RWPE2 (cell line): ENCODE measurements around the gene ALK.

ENCODE experiments used
- ATAC-seq: fragments of 200-7000 bp; cut with Tn5 transposase; 3 replicates; pipeline ENCODE4 v1.9.1; 2021; ENCODE audit warnings: low read depth
- DNase-seq: peaks from one replicate; pipeline ENCODE4 v3.0.0-alpha.2; 2020; ENCODE audit warnings: low spot score
- H3K27ac ChIP-seq: fragments of 450-650 bp; 2 replicates; pipeline ENCODE4 v1.5.1; 2017; ENCODE audit warnings: mild to moderate bottlenecking; ENCODE audit not compliant: poor library complexity, severe bottlenecking
- H3K27me3 ChIP-seq: fragments of 250-450 bp; sonication (Bioruptor Pico); 2 replicates; pipeline ENCODE4 v1.5.1; 2021; ENCODE audit warnings: mild to moderate bottlenecking, moderate library complexity; ENCODE audit not compliant: insufficient read depth, poor library complexity, severe bottlenecking
- H3K36me3 ChIP-seq: fragments of 250-450 bp; sonication (Bioruptor Pico); 2 replicates; pipeline ENCODE4 v1.5.1; 2020; ENCODE audit warnings: low read depth, mild to moderate bottlenecking, moderate library complexity
- H3K4me1 ChIP-seq: fragments of 250-450 bp; sonication (Bioruptor Pico); 2 replicates; pipeline ENCODE4 v1.5.1; 2021; ENCODE audit warnings: mild to moderate bottlenecking, moderate library complexity; ENCODE audit not compliant: insufficient read depth, poor library complexity, severe bottlenecking
- H3K4me3 ChIP-seq: fragments of 250-450 bp; sonication (Bioruptor Pico); 2 replicates; pipeline ENCODE4 v1.5.1; 2021; ENCODE audit warnings: mild to moderate bottlenecking, moderate library complexity; ENCODE audit not compliant: severe bottlenecking
- H3K9me3 ChIP-seq: fragments of 250-450 bp; sonication (Bioruptor Pico); 2 replicates; pipeline ENCODE4 v1.5.1; 2021; ENCODE audit warnings: mild to moderate bottlenecking, moderate library complexity; ENCODE audit not compliant: severe bottlenecking
- TF ChIP-seq, protein P1 (sequence below): fragments of 450-650 bp; IDR thresholded peaks from one replicate; pipeline ENCODE4 v1.5.1; 2017; ENCODE audit warnings: mild to moderate bottlenecking, moderate library complexity; ENCODE audit not compliant: poor library complexity, severe bottlenecking

The ALK gene

DNA sequence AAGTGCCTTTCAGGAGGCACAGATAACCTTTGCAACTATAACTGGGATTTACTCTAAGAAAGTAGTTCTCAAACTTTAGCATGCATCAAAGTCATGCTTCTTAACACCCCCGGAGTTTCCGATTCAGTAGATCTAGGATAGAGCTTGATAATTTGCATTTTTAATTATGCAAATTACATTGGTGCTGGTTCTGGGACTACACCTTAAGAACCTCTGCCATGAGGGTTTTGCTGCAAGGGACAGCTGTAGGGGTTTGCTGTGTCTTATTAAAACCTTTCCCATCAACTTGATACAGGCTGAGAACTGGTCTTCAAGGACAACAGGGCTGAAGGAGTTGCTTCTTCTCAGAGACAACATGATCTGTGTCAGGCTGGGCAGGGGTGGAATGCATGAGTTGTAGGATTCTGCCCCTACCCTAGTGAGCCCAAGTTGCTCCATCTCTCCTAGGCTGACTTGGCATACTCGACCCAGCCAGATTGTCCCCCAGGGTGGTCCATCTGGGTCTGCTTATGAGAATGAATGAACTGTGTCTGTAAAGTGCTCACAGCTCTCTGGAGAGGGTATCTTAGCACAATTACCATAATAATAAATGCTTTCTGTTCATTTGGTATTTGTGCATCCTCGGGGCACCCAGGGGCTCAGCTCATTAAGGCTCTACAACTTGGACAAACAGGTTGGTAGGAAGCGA is 573.5 kb downstream of the ALK start:
- ATAC-seq (no peak), DNase-seq (no peak)
- TF ChIP-seq, protein P1, sequence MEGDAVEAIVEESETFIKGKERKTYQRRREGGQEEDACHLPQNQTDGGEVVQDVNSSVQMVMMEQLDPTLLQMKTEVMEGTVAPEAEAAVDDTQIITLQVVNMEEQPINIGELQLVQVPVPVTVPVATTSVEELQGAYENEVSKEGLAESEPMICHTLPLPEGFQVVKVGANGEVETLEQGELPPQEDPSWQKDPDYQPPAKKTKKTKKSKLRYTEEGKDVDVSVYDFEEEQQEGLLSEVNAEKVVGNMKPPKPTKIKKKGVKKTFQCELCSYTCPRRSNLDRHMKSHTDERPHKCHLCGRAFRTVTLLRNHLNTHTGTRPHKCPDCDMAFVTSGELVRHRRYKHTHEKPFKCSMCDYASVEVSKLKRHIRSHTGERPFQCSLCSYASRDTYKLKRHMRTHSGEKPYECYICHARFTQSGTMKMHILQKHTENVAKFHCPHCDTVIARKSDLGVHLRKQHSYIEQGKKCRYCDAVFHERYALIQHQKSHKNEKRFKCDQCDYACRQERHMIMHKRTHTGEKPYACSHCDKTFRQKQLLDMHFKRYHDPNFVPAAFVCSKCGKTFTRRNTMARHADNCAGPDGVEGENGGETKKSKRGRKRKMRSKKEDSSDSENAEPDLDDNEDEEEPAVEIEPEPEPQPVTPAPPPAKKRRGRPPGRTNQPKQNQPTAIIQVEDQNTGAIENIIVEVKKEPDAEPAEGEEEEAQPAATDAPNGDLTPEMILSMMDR, result no peak
- Histone ChIP-seq H3K27ac (no peak overlapping the region), H3K4me1 (no peaks in the 10 kb centered on the region), H3K9me3 (no peaks in the 10 kb centered on the region), H3K27me3 (peaks cover 2% of the 10 kb centered on the region), H3K4me3 (no peak overlapping the region), H3K36me3 (no peaks in the 10 kb centered on the region)

DNA sequence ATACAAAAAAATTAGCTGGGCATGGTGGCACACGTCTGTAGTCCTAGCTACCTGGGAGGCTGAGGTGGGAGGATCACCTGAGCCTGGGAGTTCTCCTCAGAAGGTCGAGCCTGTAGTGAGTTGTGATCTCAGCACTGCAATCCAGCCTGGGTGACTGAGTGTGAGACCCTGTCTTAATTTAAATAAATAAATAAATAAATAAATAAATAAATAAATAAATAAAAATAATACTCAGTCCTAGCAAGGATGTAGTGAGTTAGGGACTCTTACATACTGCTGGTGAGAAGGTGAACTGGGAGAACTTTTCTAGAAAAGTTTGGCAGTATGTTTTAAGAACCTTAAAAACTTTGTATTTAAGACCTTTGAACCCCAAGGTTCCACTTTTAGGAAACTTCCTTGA is 576.1 kb downstream of the ALK start:
- no peak for DNase-seq
- H3K27ac ChIP-seq, result no peak overlapping the region
- no peaks in the 10 kb centered on the region for H3K36me3 ChIP-seq
- no peak for ATAC-seq
- H3K4me1 ChIP-seq, result no peaks in the 10 kb centered on the region
- no peak overlapping the region for H3K4me3 ChIP-seq
- H3K27me3 ChIP-seq, result peaks cover 2% of the 10 kb centered on the region
- no peaks in the 10 kb centered on the region for H3K9me3 ChIP-seq
- TF ChIP-seq, protein P1, result no peak

DNA sequence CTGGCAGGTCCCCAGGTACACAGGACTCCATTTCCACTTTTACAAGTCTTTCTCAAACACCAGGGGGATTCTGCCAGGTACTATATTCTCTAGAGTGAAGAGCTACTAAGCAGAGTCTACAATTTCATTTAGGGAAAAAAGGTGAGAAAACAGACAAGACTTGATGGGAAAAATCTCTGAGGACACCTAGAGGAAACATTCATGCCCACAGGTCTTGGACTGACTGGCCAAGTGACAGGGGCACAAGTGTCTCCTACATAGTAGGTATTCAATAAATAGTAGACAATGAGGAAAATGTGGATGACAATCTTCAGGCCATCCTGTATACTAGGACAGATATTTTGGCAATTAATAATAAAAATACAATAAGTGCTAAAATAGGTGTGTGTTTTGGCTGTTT is 577.6 kb downstream of the ALK start:
- TF ChIP-seq, protein P1, result peak; percentile 31
- no peak for ATAC-seq
- Histone ChIP-seq H3K9me3 (no peaks in the 10 kb centered on the region), H3K27me3 (peaks cover 2% of the 10 kb centered on the region), H3K36me3 (no peaks in the 10 kb centered on the region), H3K4me1 (no peaks in the 10 kb centered on the region), H3K4me3 (no peak overlapping the region), H3K27ac (no peak overlapping the region)
- no peak for DNase-seq

DNA sequence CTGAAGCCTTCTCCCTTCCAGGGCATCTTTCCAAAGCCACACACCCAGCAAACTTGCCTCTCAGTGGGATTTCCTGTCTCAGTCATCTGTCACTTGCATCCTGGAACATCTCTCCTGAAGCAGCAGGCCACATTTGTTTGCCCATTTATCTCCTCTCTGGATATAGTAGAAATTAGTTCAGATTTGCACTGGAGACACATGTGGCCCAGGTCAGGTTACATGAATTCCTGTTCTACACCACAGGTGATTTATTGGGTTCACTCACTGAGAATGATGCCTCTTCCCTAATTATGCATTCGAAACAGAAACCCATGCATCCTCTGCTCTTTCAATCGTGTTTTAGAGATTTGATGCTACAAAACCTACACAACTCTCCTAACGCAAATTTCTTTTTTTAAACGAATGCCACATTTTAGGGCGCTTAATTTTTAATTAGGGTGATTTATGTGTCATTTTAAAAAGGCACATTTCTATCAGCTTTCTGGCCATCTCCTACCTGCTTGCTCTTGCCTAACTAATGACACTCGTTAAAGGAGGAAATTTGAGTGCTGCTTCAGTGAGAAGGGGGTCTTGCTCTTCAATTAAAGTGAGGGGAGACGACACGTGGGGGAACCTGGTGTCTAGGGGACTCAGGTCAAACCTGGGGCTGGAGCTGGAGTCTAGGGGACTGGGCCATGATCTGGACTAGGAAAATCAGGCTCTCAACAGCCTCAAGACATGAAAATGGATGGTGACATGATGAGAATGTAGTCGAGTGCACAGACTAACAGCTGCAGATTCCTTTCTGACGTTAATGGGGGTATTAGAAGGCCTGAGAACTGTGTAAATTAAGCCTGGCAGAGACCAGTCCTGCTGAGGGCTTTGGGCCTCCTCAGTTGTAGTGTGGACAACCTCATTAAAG is 584.8 kb downstream of the ALK start:
- H3K4me1 ChIP-seq, result no peaks in the 10 kb centered on the region
- H3K27ac ChIP-seq, result no peak overlapping the region
- no peak for DNase-seq
- H3K36me3 ChIP-seq, result no peaks in the 10 kb centered on the region
- H3K9me3 ChIP-seq, result no peaks in the 10 kb centered on the region
- H3K4me3 ChIP-seq, result no peak overlapping the region
- TF ChIP-seq, protein P1, result no peak
- no peak for ATAC-seq
- no peaks in the 10 kb centered on the region for H3K27me3 ChIP-seq

DNA sequence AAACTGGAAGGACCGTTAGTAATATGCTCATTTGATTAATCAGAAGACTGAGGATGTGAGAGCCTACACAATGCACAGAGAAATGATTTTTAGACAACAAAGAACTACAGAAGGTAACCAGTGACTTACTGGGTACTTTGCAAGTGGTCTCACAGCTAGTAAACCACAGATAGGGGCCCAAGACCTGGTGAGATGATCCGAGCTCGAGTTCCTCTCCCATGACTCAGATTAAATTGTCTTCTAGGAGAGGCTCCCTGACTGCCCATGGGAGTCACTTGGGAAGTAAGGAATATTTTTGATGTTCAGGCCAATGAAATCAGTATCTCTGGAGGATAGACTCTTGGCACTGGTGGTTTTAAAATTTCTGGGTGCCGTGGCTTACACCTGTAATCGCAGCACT is 586.0 kb downstream of the ALK start:
- TF ChIP-seq, protein P1, result no peak
- Histone ChIP-seq H3K27ac (no peak overlapping the region), H3K27me3 (no peaks in the 10 kb centered on the region), H3K36me3 (no peaks in the 10 kb centered on the region), H3K4me3 (no peak overlapping the region), H3K9me3 (no peaks in the 10 kb centered on the region), H3K4me1 (no peaks in the 10 kb centered on the region)
- DNase-seq (no peak), ATAC-seq (no peak)
